OCI-LY7 (cell line): ENCODE data around the gene FCER1G. TPM values are rescaled to one million over a fixed set of nuclear protein-coding genes. Genes with fewer than 3 reads are reported as not detected.

ENCODE experiments used
- BruUV-seq: library from RNA; stranded (reverse); fragments of 400-500 nt; replicated peaks from 2 replicates; lab custom pipeline; 2021; lab: Mats Ljungman, UMichigan
- CTCF ChIA-PET: fragments of 300-600 bp; sonication (Branson Sonifier 250); formaldehyde crosslinking; loops from one replicate; lab custom pipeline; 2022; ENCODE audit warnings: antibody characterized with exemption; ENCODE audit not compliant: unreplicated experiment; lab: Charles Lee
- POLR2A ChIA-PET: fragments of 300-600 bp; sonication (Branson Sonifier 250); formaldehyde crosslinking; loops from one replicate; lab custom pipeline; 2022; ENCODE audit warnings: antibody characterized with exemption; lab: Charles Lee
- DNase-seq: peaks from one replicate; pipeline ENCODE4 v3.0.0-alpha.2; 2015; ENCODE audit warnings: low spot score
- H2AFZ ChIP-seq: fragments of 200-600 bp; sonication (generic), shearing (Covaris generic); 2 replicates; pipeline ENCODE4 v1.6.1; 2014; ENCODE audit warnings: mild to moderate bottlenecking, antibody characterized with exemption, low read length, moderate library complexity
- H3K27ac ChIP-seq: fragments of 200-600 bp; sonication (generic); 2 replicates; pipeline ENCODE4 v1.5.1; 2014; ENCODE audit warnings: mixed run types, low read depth, mild to moderate bottlenecking, moderate library complexity, low read length, inconsistent platforms; ENCODE audit not compliant: poor library complexity, severe bottlenecking
- H3K36me3 ChIP-seq: fragments of 200-600 bp; sonication (generic); 2 replicates; pipeline ENCODE4 v1.6.1; 2014; ENCODE audit warnings: mild to moderate bottlenecking, antibody characterized with exemption, low read length, moderate library complexity, mixed read lengths; ENCODE audit not compliant: insufficient read depth
- H3K4me1 ChIP-seq: fragments of 200-600 bp; sonication (generic); 2 replicates; pipeline ENCODE4 v1.5.1; 2014; ENCODE audit warnings: mild to moderate bottlenecking, low read length; ENCODE audit not compliant: insufficient read depth, poor library complexity, severe bottlenecking
- H3K4me2 ChIP-seq: fragments of 200-600 bp; sonication (generic); 2 replicates; pipeline ENCODE4 v1.6.1; 2014; ENCODE audit warnings: mild to moderate bottlenecking, low read length
- H3K4me3 ChIP-seq: fragments of 200-600 bp; sonication (generic); 2 replicates; pipeline ENCODE4 v1.5.1; 2014; ENCODE audit warnings: mild to moderate bottlenecking, low read depth, low read length; ENCODE audit not compliant: poor library complexity, severe bottlenecking
- H3K79me2 ChIP-seq: fragments of 200-600 bp; sonication (generic); 2 replicates; pipeline ENCODE4 v1.6.1; 2016; ENCODE audit warnings: low read depth, mild to moderate bottlenecking, low read length, moderate library complexity, mixed read lengths; ENCODE audit not compliant: insufficient read depth
- H3K9me2 ChIP-seq: fragments of 200-600 bp; sonication (generic); 2 replicates; pipeline ENCODE4 v1.6.1; 2016; ENCODE audit warnings: mild to moderate bottlenecking, low read length, mixed read lengths; ENCODE audit not compliant: insufficient read depth
- H3K9me3 ChIP-seq: fragments of 200-600 bp; sonication (generic); 2 replicates; pipeline ENCODE4 v1.6.1; 2014; ENCODE audit warnings: mild to moderate bottlenecking, mixed run types, low read length, mixed read lengths
- H4K20me1 ChIP-seq: fragments of 200-600 bp; sonication (generic); 2 replicates; pipeline ENCODE4 v1.6.1; 2014; ENCODE audit warnings: mild to moderate bottlenecking, antibody characterized with exemption, low read length, moderate library complexity, mixed read lengths; ENCODE audit not compliant: insufficient read depth
- CTCF ChIP-seq: fragments of 200-600 bp; sonication (generic); conservative IDR thresholded peaks from 2 replicates; pipeline ENCODE4 v1.5.1; 2014; ENCODE audit warnings: mild to moderate bottlenecking, antibody characterized with exemption, low read length, moderate library complexity, mixed read lengths
- EZH2phosphoT487 ChIP-seq: fragments of 200-600 bp; sonication (generic); IDR thresholded peaks from 2 replicates; pipeline ENCODE4 v1.6.1; 2018; ENCODE audit warnings: low read depth, borderline replicate concordance, mild to moderate bottlenecking, mixed run types, antibody characterized with exemption, low read length, moderate library complexity, mixed read lengths
- intact Hi-C: fragments of 100-400 bp; cut with micrococcal nuclease; formaldehyde crosslinking; loops from one replicate; pipeline ENCODE4 v1.10.0; 2022; ENCODE audit not compliant: unreplicated experiment
- total RNA-seq, 2 experiments: library from RNA; depleted of rRNA in 1 of 2; stranded (reverse); fragments of >200 nt in 1 of 2; shearing (Covaris generic) in 1 of 2; gene quantifications; 2 replicates each; pipeline ENCODE4 v1.2.3, GENCODE V29; 2014 to 2022

FCER1G gene
- total RNA-seq, 2 experiments from 2014 or later: 0.88 to 3.2 TPM

DNA sequence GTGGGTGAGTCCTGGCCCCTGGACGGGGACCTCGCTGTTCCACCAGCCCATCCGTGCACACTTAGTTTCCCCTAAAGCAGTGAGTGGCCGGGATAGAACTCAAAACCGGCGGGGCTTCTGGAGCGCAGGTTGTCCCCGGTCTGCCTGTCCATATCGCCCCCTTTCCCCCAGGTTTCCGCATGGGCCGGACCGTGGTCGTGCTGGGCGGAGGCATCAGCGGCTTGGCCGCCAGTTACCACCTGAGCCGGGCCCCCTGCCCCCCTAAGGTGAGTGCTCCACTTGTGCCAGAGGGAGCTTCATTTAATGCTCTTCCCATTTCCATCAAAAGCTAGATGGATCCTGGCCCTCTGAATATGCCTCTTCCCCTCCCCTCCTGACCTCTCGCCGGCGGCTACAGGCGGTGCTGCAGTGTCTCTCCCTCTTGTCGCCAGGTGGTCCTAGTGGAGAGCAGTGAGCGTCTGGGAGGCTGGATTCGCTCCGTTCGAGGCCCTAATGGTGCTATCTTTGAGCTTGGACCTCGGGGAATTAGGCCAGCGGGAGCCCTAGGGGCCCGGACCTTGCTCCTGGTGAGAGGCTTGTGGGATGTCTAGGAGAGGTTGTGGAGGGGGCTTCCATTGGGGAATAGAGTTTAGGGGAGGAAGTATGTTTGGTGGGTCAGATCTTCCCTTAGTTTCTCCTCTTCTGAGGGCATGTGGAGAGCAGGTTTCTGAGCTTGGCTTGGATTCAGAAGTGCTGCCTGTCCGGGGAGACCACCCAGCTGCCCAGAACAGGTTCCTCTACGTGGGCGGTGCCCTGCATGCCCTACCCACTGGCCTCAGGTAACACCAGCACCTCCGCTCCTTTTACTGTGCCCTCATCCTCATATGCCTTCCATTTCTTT, 48.2 kb upstream of the FCER1G start:
- peak overlapping the region; percentile 79 for H3K4me3 ChIP-seq
- ChIA-PET CTCF (interaction anchor here (0.7 to 2.0 kb wide), 6 partner anchors 10 to 459 kb away, joined by 3 to 10 read pairs (median 4); partner anchors contain the start of gene B4GALT3), POLR2A (interaction anchor here (0.6 to 3.9 kb wide), 10 partner anchors 9 to 214 kb away, joined by 3 to 23 read pairs (median 4); partner anchors contain the start of genes B4GALT3, NIT1, PFDN2 and UFC1)
- H2AFZ ChIP-seq: peak overlapping the region; percentile 74
- TF ChIP-seq CTCF (0 out of 2 replicates have a peak, but pooled peaks have one; percentile 12), EZH2phosphoT487 (no peak)
- H3K36me3 ChIP-seq: peaks cover 46% of the 10 kb centered on the region
- H3K79me2 ChIP-seq: no peaks in the 10 kb centered on the region; the same call in 1 of the 2 replicates
- peak overlapping the region; percentile 57 for H3K27ac ChIP-seq
- H3K9me3 ChIP-seq: no peaks in the 10 kb centered on the region
- H3K4me2 ChIP-seq: peak overlapping the region; percentile 97
- H3K9me2 ChIP-seq: no peaks in the 10 kb centered on the region
- intact Hi-C loops: loop anchor here (1.0 kb wide), 1 partner anchor 10 kb away; the partner anchor contains the start of gene B4GALT3
- TSS peak; percentile 66 for BruUV-seq
- no peaks in the 10 kb centered on the region for H4K20me1 ChIP-seq
- peak; percentile 37 for DNase-seq
- peaks cover 14% of the 10 kb centered on the region for H3K4me1 ChIP-seq

DNA sequence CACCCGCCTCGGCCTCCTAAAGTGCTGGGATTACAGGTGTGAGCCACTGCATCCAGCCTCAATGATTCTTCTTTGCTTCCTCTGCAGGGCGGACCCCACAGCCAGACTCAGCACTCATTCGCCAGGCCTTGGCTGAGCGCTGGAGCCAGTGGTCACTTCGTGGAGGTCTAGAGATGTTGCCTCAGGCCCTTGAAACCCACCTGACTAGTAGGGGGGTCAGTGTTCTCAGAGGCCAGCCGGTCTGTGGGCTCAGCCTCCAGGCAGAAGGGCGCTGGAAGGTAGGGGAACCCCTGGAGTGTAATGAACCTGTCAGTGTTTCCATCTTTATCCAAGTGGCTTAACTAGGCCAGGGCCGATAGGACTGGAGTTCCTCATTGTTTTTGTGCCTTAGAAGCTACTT, 46.2 kb upstream of the FCER1G start:
- H3K9me2 ChIP-seq: no peaks in the 10 kb centered on the region
- intact Hi-C loops: no loop called here
- no peaks in the 10 kb centered on the region; the same call in 1 of the 2 replicates for H3K79me2 ChIP-seq
- no TSS peak for BruUV-seq
- no peak overlapping the region for H3K27ac ChIP-seq
- no peak for TF ChIP-seq EZH2phosphoT487
- TF ChIP-seq CTCF: no peak
- H3K4me3 ChIP-seq: no peak overlapping the region
- no peaks in the 10 kb centered on the region for H4K20me1 ChIP-seq
- H3K9me3 ChIP-seq: no peaks in the 10 kb centered on the region
- CTCF ChIA-PET: interaction anchor here (0.6 kb wide), 1 partner anchor 117 kb away, joined by 3 read pairs; no protein-coding TSS in a partner anchor
- POLR2A ChIA-PET: interaction anchor here (1.0 to 3.9 kb wide), 3 partner anchors 8 to 16 kb away, joined by 3 to 23 read pairs (median 3); partner anchors contain the start of genes B4GALT3 and UFC1
- DNase-seq: no peak
- peaks cover 14% of the 10 kb centered on the region for H3K4me1 ChIP-seq
- H2AFZ ChIP-seq: no peak overlapping the region
- peaks cover 57% of the 10 kb centered on the region for H3K36me3 ChIP-seq
- H3K4me2 ChIP-seq: no peak overlapping the region
